Posterior cingulate gyrus (tissue), 11 donors: ENCODE data around the gene PTPRN2.
A peak's percentile ranks its signal among the peaks of the same experiment; 100 is the strongest.
"Not testable (repeated sequence)": the region's sequence is repeated elsewhere in the genome, so short reads cannot be mapped to it uniquely, and the experiment has no call there.

ENCODE experiments used
- DNase-seq, 10 donors: peaks; one replicate each; pipeline versions ENCODE4 v3.0.0 to v3.0.0-alpha.2; 2020 to 2021; ENCODE audit warnings: mixed read lengths in 3 of 10
- intact Hi-C: fragments of 100-400 bp; cut with DNase I; formaldehyde crosslinking; loops from one replicate; pipeline ENCODE4 v1.15.1; 2023

The PTPRN2 gene

GRCh38 chr7:158258411-158259130 is 329.1 kb downstream of the PTPRN2 start:
- intact Hi-C loops, result no loop called here
- DNase-seq, result peak in 3 of 10 donors; percentile 5 to 54 (median 52)

DNA sequence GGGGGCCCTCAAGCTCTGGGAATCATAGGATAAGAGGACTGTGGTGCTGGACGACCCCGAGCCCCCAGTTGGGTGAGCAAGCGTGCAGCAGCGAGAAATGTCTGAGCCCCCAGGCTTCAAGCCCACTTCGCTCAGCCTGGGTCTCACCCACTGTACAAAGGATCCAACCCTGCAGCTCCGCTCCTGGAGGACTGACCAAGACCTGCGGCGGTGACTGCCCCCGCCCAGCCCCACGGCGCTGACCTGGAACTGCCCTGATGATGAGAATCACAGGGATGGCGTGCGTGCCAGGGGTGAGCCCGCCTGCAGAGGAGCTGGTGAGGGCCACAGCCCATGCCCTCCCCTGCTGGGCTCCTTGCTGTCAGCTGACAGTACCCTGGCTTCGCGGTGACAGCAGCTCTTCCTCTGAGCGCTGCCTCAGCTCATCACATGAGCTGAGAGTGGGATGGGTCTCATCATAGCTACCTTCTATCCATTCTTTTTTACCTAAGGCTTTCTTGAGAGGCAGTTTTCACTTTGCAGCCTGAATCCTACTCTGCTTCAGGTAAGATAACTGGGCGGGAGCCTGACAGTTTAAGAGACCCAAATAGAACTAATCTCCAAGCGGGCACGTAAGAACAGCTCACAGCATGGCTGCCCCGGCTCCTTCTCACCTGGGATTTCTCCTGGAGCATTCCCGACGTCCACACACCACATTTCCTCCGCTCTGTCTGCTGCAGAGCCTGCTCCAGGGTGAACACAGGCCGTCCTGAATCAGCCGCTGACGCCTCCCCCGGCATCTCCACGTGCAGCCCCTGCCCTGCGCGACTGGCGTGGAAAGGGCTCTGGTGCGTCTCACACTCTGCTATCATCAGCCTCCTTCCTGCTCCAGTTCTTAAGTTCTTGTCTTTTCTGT is 329.9 kb downstream of the PTPRN2 start:
- intact Hi-C loops, result no loop called here

DNA sequence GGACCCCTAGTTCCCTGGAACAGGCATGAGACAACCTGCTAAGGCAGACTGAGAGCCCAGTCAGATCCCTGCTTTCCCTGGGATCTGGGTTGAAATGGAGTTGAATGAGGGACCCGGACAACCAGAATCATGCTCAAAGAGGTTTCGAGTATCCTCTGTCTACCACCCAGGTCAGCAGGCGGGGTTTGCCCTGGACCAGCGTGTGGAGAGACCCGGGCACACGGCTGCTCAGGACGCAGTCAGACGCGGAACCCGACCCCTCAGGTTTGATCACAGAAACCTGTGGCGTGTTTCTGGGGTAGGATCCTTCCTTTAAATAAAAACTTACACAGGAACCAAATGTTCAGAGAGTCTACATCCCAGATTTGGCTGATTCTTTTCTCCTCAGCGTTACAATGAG is 330.6 kb downstream of the PTPRN2 start:
- intact Hi-C loops, result no loop called here
- peak in 2 of 10 donors; percentile 1 to 32 for DNase-seq

More for the DNA sequence above, 329.9 kb downstream of the PTPRN2 start:
- peak in 2 of 10 donors; percentile 48 to 62 for DNase-seq

DNA sequence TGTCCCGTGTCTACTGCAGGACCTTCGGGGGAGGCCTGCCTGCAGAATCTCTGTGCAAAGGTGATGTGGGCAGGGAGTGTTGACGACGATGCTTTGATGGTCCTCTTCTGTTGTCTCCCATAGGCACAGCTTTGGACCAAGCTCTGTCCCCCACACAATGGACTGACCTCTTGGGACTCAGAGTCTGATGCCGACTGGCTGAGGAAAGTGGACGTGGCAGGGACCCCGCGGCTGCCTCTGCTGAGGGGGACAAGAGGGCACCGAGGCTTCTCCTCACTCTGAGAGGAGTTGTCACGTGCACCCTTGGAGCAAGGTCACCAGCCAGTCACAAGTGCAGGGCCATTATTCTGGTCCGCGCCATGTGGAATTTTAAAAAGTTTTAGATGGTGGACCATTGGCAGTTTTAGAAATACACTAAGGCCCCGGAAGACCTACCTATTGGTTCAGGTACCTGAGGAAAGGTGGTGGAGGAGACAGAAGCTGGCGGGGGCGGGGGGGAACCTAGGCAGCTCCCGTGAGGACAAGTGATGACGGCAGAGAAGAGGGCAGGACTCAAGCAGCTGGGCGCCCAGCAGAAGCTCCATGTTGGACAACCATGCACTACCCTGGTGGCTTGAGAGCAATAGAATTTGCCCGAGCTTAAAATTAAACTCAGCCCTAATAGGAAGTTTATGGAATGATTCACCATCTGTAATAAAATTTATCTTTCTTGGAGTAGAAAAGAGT is 331.4 kb downstream of the PTPRN2 start:
- peak in 2 of 10 donors; percentile 11 to 61 for DNase-seq
- intact Hi-C loops, result no loop called here

GRCh38 chr7:158255558-158255957 is 332.1 kb downstream of the PTPRN2 start:
- peak in 1 of 10 donors; percentile 64 for DNase-seq
- intact Hi-C loops, result no loop called here

DNA sequence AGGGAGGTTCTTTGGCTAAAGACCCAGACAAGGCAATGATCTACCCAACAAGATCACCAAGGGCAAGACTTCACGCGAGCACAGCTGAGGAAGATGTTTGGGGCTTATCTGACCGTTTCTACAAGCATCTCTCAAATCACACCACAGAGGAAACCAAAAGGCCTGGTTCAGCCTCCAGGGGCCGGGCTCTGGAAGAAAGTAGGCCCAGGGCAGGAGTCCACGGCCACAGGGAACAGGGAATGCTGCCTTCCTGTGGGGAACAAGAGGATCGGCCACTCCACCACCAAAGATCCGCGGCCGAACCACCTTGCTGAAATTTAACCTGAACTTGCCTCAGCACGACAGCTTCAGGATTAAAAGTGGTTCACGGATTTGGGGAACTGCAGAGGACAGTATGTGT is 332.5 kb downstream of the PTPRN2 start:
- peak in 2 of 10 donors; percentile 11 to 49 for DNase-seq
- intact Hi-C loops, result no loop called here

GRCh38 chr7:158253670-158254045 is 334.0 kb downstream of the PTPRN2 start:
- peak in 1 of 10 donors; percentile 55 for DNase-seq
- intact Hi-C loops, result not testable (repeated sequence)

DNA sequence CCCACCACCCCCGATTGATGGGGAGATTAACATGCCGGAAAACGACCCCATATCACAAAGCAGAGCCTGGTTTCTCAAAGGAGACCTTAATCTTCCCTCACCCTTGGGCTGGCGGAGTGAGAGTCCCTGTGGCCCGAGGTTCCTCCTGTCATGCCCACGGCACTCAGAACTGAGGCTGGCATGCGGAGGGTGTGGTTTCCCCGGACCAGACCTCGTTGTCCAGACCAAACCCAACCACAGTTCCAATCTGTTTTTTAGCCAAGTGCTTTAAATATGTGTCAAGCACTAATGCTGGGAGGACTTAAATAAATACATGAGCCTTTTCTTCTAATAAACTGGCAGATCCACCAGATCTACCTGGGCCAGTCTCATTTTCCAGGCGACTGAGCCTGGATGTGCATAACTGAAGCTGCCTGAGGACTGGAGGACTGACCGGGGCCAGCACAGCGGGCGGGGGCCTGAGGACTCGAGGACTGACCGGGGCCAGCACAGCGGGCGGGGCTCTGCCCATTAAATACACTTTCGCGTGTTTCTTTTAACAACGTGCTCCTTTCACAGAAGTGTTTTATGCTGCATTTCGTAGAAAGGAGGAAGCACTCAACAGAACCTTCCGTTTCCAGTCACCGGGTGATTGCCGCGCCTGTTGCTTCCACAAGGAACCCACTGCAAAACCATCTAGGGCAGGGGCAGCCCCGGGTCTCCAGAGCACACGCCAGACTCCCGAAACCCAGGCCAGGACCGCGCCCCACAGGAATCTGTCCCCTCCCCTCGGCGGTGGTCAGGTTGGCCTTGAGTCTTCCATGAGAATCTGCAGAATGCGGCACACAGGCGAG is 334.6 kb downstream of the PTPRN2 start:
- peak in 2 of 10 donors; percentile 31 to 73 for DNase-seq
- intact Hi-C loops, result no loop called here

DNA sequence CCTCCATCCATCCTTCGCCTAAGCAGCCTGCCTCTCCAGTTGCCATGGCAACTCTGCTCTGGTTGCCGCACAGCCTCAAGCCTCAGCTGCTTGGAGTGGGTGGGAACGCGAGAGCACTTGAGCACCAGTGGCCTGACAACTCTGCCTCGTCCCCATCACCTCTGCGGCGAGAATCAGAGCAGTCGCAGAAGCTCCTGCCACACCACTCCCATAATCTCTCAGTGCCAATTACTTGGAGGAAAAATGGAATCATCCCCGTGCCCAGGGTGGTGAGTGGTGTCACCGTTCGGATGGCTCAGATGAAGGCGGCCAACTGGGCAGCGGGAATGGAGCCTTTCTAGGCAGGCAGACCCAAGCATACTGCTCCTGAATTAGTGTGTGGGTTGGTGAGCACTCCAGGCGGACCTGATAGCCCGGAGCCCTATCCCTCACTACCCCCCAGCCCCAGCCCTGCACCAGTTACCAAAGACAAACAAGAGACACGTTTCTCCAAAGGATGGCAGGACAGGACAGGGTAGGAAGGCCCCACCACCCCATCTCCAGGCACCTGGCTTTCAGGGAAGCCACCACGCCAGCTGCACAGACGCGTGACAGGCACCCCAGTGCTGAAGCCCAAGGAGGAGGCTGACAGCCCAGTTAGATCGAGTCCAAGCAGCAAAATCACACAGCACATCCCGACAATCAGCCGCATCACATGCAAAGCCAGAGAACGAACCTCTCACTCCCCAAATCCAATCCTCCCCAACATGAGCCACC is 335.4 kb downstream of the PTPRN2 start:
- DNase-seq, result peak in 8 of 10 donors; percentile 68 to 97 (median 82)
- intact Hi-C loops, result no loop called here

GRCh38 chr7:158251061-158251965 is 336.3 kb downstream of the PTPRN2 start:
- DNase-seq, result peak in 1 of 10 donors; percentile 20
- intact Hi-C loops, result no loop called here

- intact Hi-C loops, result no loop called here
- no peak for DNase-seq
Observed at GRCh38 chr7:158249692-158250091, 337.9 kb downstream of the PTPRN2 start.

DNA sequence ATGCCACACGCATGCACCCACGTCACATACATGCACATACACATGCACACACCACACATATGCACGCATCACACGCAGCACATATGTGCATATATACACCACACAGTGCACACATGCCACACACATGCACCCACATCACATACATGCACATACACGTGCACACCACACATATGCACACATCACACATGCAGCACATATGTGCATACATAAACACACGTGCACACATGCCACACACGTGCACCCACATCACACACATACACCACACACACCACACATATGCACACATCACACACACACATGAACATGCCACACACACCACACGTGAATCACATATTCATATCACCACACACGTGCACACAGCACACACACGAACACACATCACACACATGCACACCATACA is 338.8 kb downstream of the PTPRN2 start:
- DNase-seq, result no peak
- intact Hi-C loops, result no loop called here

GRCh38 chr7:158247758-158248487 is 339.7 kb downstream of the PTPRN2 start:
- no peak for DNase-seq
- intact Hi-C loops, result no loop called here

- peak in 1 of 10 donors; percentile 62 for DNase-seq
- intact Hi-C loops, result no loop called here
Observed at GRCh38 chr7:158246960-158247673, 340.5 kb downstream of the PTPRN2 start.

GRCh38 chr7:158246272-158246959 is 341.2 kb downstream of the PTPRN2 start:
- DNase-seq, result no peak
- intact Hi-C loops, result no loop called here

GRCh38 chr7:158245724-158246041 is 341.9 kb downstream of the PTPRN2 start:
- intact Hi-C loops, result no loop called here
- no peak for DNase-seq
